ENCODE data around the gene SPANXN5.
"Not testable (repeated sequence)": the region's sequence is repeated elsewhere in the genome, so short reads cannot be mapped to it uniquely, and the experiment has no call there.

SPANXN5 gene

DNA sequence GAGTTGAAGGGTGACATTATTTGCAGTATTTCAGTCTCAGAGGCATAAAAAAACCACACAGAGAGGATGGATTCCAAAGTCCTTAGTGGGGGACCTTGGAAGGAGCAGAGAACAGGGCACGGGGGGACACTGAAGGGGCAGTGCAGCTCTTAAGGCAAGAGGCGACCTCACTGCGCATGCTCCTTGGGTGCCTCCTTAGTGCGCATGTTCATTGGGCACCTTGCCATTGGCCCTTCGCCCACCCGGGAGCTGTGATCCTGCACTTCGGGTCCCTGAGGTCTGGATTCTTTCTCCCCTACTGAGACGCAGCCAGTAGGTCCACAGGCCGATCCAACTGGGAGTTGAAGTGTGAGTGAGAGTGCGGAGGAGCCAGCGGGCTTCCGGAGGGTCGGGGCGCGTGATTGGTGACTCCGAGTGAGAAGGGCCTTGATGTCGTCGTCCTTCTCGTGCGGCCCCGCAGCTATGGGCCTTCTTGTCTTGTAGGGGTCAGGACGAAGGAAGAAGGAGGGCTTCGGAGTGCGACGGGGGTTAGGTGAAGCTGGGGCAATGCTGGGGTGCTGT lies 13.9 kb upstream of the SPANXN5 start, which contains the start of gene XAGE5:
XAGE5 (plus strand) TSS at position 223 of the 561 bp plus-strand sequence. CDS start 1,280 bp downstream, outside the sequence.
- TF ChIP-seq, protein P1, sequence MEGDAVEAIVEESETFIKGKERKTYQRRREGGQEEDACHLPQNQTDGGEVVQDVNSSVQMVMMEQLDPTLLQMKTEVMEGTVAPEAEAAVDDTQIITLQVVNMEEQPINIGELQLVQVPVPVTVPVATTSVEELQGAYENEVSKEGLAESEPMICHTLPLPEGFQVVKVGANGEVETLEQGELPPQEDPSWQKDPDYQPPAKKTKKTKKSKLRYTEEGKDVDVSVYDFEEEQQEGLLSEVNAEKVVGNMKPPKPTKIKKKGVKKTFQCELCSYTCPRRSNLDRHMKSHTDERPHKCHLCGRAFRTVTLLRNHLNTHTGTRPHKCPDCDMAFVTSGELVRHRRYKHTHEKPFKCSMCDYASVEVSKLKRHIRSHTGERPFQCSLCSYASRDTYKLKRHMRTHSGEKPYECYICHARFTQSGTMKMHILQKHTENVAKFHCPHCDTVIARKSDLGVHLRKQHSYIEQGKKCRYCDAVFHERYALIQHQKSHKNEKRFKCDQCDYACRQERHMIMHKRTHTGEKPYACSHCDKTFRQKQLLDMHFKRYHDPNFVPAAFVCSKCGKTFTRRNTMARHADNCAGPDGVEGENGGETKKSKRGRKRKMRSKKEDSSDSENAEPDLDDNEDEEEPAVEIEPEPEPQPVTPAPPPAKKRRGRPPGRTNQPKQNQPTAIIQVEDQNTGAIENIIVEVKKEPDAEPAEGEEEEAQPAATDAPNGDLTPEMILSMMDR (IDR thresholded peaks at IDR 0.05): no peak
- Histone ChIP-seq H3K4me3 (no peak within 1 kb of the TSS), H3K4me1 (no peaks in the 10 kb centered on the region), H3K9me3 (no peaks in the 10 kb centered on the region), H3K27ac (no peak within 1 kb of the TSS), H3K36me3 (no peaks in the 10 kb centered on the region), H3K27me3 (no peaks in the 10 kb centered on the region)
- intact Hi-C loops (cut with DNase I; ENCODE audit: low total_unique reads): no loop called here
- no peak for DNase-seq

DNA sequence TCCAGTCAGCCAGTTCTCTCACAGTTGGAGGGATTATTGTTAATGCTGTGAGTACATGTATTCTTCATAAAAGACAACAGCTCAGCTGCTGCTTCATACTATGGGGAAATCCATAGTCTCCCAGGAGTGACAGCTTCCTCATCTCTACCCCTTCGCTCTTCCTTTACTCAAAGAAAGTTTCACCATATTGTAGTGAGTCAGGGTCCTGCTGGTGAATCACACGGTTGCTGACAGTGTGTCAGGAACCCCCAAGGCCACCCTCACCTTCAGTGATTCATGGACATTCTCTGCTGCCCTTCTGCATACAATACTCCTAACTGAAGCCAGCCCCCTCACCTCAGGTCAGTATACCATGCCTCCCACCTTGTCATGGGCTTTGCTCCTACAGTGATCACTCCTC lies 7.6 kb upstream of the SPANXN5 start:
- H3K4me3 ChIP-seq; H3K4me1 ChIP-seq; DNase-seq; intact Hi-C loops (cut with DNase I; ENCODE audit: low total_unique reads); H3K36me3 ChIP-seq; H3K27me3 ChIP-seq; H3K9me3 ChIP-seq; H3K27ac ChIP-seq: not testable (repeated sequence)

DNA sequence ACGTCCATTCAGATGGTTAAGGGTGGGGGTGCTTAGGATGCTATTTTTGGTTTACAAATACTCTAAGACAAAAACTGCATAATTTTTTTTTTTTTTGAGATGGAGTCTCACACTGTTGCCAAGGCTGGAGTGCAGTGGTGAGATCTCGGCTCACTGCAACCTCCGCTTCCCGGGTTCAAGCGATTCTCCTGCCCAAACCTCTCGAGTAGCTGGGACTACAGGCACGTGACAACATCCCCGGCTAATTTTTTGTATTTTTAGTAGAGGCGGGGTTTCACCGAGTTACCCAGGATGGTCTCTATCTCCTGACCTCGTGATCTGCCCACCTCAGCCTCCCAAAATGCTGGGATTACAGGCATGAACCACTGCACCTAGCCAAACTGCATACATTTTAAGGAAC lies 23.7 kb downstream of the SPANXN5 start:
- H3K36me3 ChIP-seq; H3K4me1 ChIP-seq; H3K27me3 ChIP-seq; H3K9me3 ChIP-seq; DNase-seq; H3K4me3 ChIP-seq; H3K27ac ChIP-seq; intact Hi-C loops (cut with DNase I; ENCODE audit: low total_unique reads): not testable (repeated sequence)

DNA sequence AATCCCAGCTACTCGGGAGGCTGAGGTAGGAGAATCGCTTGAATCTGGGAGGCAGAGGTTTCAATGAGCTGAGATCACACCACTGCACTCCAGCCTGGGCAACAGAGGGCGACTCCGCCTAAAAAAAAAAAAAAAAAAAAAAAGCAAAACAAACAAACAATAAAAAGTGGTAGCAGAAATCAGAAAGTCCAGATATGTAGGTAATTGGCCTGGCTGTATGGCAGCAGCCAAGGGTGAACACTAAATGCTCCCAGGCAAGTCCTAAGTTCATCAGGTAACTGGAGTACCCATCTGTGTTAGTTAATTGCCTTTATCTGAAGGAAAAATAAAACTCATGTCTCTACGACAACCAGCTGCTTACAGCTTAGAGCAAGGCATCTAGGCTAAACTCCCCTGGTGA lies 31.2 kb downstream of the SPANXN5 start:
- H3K4me3 ChIP-seq; intact Hi-C loops (cut with DNase I; ENCODE audit: low total_unique reads); H3K9me3 ChIP-seq; H3K27ac ChIP-seq; H3K27me3 ChIP-seq; H3K4me1 ChIP-seq; DNase-seq; H3K36me3 ChIP-seq: not testable (repeated sequence)

DNA sequence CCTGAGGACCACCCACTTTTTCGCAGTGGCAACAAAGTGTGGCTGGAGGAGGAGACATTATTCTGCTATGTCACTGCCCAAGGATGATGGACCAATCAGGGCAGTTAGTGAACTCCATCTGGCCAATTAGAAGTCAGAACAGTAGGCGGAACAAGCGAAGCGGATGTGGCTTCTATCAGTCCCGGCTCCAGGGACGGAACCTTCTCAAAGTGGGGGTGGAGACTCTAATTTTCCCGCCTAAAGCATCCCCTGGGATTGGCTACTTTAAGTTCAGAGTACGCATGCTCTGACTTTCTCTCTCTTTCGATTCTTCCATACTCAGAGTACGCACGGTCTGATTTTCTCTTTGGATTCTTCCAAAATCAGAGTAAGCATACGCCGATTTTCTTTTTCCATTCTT lies 46.3 kb downstream of the SPANXN5 start, which contains the start of gene SSX2B:
SSX2B (plus strand) TSS at position 301 of the 400 bp plus-strand sequence. CDS start 1,429 bp downstream, outside the sequence.
- H3K27me3 ChIP-seq; H3K36me3 ChIP-seq; H3K4me1 ChIP-seq; intact Hi-C loops (cut with DNase I; ENCODE audit: low total_unique reads); H3K9me3 ChIP-seq; DNase-seq; H3K27ac ChIP-seq; H3K4me3 ChIP-seq: not testable (repeated sequence)
